Astrocyte of the spinal cord (primary cell): ENCODE results near the gene SBNO2.

ENCODE experiments used
- DNase-seq: peaks from one replicate; pipeline ENCODE4 v3.0.0; 2011; ENCODE audit warnings: low read depth, low spot score
- H3K4me3 ChIP-seq: 2 replicates; pipeline ENCODE4 v1.5.1; 2011; ENCODE audit warnings: low read depth, mild to moderate bottlenecking, low read length, moderate library complexity
- in situ Hi-C: cut with HindIII; loops from 2 replicates; pipeline ENCODE4 v1.10.0; 2017; ENCODE audit warnings: low sequenced_read_pairs
- TF ChIP-seq, protein P1 (sequence below): IDR thresholded peaks from 2 replicates; pipeline ENCODE4 v1.5.1; 2012; ENCODE audit warnings: low read depth, mild to moderate bottlenecking, low read length, inconsistent platforms

The SBNO2 gene, protein sequence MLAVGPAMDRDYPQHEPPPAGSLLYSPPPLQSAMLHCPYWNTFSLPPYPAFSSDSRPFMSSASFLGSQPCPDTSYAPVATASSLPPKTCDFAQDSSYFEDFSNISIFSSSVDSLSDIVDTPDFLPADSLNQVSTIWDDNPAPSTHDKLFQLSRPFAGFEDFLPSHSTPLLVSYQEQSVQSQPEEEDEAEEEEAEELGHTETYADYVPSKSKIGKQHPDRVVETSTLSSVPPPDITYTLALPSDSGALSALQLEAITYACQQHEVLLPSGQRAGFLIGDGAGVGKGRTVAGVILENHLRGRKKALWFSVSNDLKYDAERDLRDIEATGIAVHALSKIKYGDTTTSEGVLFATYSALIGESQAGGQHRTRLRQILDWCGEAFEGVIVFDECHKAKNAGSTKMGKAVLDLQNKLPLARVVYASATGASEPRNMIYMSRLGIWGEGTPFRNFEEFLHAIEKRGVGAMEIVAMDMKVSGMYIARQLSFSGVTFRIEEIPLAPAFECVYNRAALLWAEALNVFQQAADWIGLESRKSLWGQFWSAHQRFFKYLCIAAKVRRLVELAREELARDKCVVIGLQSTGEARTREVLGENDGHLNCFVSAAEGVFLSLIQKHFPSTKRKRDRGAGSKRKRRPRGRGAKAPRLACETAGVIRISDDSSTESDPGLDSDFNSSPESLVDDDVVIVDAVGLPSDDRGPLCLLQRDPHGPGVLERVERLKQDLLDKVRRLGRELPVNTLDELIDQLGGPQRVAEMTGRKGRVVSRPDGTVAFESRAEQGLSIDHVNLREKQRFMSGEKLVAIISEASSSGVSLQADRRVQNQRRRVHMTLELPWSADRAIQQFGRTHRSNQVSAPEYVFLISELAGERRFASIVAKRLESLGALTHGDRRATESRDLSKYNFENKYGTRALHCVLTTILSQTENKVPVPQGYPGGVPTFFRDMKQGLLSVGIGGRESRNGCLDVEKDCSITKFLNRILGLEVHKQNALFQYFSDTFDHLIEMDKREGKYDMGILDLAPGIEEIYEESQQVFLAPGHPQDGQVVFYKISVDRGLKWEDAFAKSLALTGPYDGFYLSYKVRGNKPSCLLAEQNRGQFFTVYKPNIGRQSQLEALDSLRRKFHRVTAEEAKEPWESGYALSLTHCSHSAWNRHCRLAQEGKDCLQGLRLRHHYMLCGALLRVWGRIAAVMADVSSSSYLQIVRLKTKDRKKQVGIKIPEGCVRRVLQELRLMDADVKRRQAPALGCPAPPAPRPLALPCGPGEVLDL (N-terminal part only)

DNA sequence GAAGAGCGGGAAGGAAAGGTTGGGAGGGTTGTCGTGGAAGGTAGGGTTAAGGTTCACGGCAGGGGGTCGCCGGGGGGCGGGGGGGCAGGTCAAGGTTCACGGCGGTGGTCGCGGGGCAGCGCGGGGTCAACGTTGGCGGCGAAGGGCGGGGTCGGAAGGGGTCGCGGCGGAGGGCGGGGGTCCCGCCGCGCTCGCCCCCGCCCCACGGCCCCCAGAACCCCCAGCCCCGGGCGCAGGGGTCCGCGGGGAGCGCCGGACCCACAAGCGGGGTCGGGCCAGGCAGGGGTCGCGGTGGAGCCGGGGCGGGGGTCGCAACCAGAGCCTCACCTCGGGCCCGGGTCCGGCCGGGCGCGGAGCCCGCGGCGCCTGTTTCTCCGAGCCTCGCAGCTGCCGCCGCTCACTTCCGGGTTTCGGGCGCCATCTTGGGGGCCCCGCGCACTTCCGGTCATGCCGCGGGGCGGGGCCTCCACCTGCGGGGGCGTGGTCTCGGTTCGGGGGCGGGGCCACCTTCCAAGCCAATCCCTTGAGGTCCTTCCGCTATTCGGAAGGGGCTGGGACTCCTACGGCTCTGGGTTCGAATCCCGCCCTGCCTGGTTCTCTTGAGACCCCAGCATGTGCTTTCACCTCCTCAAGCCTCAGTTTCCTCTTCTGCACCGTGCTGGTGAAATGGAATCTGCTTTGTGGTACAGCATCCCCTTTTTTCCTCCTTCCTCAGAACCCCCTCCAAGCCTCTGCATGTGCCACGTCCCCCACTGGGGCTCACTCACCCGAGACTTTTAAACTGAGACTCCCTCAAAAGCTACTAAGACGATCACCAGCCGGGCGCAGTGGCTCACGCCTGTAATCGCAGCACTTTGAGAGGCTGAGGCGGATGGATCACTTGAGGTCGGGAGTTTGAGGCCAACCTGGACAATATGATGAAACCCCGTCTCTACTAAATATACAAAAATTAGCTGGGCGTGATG is at the start of gene SBNO2:
SBNO2 (minus strand) TSS at position 424 of the 965 bp plus-strand sequence. CDS start 19,992 bp downstream, outside the sequence.
- H3K4me3 ChIP-seq, result peak within 1 kb of the TSS; percentile 68
- in situ Hi-C loops, result no loop called here
- TF ChIP-seq, protein P1, sequence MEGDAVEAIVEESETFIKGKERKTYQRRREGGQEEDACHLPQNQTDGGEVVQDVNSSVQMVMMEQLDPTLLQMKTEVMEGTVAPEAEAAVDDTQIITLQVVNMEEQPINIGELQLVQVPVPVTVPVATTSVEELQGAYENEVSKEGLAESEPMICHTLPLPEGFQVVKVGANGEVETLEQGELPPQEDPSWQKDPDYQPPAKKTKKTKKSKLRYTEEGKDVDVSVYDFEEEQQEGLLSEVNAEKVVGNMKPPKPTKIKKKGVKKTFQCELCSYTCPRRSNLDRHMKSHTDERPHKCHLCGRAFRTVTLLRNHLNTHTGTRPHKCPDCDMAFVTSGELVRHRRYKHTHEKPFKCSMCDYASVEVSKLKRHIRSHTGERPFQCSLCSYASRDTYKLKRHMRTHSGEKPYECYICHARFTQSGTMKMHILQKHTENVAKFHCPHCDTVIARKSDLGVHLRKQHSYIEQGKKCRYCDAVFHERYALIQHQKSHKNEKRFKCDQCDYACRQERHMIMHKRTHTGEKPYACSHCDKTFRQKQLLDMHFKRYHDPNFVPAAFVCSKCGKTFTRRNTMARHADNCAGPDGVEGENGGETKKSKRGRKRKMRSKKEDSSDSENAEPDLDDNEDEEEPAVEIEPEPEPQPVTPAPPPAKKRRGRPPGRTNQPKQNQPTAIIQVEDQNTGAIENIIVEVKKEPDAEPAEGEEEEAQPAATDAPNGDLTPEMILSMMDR, result no peak
- DNase-seq, result peak; percentile 89

DNA sequence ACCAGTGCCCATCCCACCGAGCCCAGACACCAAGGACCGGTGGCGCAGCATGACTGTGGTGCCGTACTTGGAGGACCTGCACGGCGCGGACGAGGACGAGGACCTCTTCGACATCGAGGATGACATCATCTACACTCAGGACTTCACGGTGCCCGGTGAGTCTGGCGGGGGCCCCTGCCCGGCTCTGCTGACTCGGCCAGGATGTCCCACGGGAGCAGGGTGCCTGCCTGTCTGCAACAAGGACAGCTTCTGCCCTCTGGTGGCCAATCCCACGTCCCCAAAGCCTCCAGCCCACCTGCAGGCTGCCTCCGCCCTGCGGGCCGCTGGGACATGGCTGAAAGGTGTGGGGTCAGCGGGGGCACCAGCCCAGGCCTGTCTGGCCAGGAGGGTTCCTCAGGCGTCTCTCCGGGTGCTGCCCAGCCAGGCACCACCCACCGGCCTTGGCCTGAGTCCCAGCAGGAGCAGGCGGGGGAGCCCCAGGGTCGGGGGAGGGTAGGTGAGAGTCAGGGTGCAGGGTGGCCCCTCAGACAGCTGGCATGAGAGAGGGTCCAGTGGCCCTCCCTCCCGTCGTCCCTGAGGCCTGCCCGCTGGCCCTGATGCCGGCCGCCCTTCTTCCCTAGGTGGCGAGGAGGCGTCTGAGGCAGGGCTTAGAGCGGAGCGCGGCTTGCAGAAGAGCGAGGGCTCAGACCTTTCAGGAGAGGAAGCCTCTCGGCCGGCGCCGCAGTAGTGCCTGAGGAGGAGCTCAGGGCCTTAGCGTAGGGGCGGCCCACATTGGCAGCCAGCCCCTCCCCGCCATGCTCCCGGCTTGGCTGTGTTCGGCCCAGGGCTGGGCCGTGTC is 49.2 kb upstream of the SBNO2 start:
- peak; percentile 37 for DNase-seq
- TF ChIP-seq, protein P1, result peak; percentile 60

DNA sequence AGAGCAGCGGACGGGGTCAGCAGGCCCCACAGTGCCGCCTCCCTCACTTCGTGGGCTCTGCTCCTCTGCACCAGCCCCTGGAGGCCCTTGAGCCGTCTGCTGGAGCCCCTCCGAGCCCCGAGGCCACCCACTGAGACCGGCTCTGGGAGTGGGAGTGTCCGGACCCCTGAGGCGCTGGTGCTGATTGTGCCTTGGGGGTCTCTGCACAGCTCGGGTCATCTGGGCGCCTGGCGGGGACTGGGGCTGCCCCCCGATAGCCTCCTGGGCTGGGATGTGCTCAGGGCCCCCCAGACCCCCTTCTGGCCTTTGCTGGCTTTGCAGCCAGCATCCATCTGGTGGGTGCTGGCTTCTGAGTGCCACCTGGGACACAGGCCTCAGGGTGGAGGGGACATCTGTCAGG is 48.3 kb upstream of the SBNO2 start:
- H3K4me3 ChIP-seq, result no peak overlapping the region
- no peak for DNase-seq
- TF ChIP-seq, protein P1, result peak; percentile 31
- in situ Hi-C loops, result no loop called here

More for the DNA sequence above, 49.2 kb upstream of the SBNO2 start:
- in situ Hi-C loops, result no loop called here
- no peak overlapping the region for H3K4me3 ChIP-seq

DNA sequence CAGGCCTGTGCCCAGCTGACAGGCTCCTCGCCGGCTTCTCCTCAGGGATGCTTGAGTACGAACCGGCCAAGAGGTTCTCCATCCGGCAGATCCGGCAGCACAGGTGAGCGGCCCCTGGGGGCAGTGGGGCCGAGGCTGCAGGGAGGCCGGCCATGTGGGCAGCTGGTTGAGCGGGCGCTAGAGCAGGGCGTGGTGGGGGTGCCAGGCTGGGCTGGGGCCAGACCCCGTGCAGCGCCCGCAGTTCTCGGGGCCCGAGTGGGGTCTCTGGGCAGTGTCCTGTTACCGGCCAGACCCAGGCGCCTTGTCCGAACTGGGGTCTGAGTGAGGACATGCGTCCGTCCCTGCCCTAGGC is 47.8 kb upstream of the SBNO2 start:
- no peak for DNase-seq
- in situ Hi-C loops, result no loop called here
- TF ChIP-seq, protein P1, result no peak
- no peak overlapping the region for H3K4me3 ChIP-seq

DNA sequence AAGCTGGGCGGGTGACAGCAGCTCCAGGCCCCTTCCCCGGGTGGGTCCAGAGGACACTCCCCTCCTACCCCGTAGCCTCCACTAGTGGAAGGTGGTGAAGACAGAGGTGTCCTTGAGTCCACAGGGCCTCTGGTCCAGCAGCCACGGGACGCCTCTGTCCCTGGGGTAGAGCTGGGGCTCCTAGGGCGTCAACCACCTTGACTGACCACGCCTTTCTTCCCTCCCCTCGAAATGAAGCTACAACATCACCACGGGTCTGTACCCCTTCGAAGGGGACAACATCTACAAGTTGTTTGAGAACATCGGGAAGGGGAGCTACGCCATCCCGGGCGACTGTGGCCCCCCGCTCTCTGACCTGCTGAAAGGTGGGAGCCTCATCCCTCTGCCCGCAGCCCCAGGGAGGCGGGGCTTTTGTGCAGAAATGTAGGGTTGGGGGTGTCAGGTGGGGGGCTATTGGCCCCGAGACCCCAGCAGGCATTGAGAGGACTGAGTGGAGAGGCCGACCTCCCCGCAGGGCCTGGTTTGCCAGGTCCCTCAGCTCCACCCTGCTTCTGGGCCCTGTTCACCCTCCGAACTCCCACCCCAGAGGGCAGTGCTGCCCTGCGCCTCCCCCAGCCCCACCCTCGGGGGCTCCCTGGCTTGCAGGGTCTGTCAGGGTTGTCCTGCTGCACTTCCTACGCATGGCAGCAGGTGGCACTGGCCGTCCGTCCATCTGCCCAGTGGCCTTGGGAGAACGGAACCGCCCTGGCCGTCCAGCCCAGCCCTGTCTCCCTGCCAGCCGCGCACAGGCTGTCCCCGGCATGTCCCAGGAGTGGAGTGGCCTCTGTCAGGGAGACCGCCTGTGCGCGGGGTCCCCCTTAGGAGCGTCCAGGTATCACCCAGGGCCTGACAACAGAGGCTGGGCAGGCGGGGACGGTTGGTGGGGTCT is 47.2 kb upstream of the SBNO2 start:
- TF ChIP-seq, protein P1, result peak; percentile 77

More for the DNA sequence above, 47.2 kb upstream of the SBNO2 start:
- peak; percentile 50 for DNase-seq
- in situ Hi-C loops, result no loop called here
- H3K4me3 ChIP-seq, result no peak overlapping the region
